ENCODE data around the gene POPDC2. TPM values are rescaled to one million over a fixed set of nuclear protein-coding genes. Genes with fewer than 3 reads are reported as not detected.

The POPDC2 gene
- total and polyA plus RNA-seq, 2 donors from 2014 or later, result 3.2 to 7.3 TPM

DNA sequence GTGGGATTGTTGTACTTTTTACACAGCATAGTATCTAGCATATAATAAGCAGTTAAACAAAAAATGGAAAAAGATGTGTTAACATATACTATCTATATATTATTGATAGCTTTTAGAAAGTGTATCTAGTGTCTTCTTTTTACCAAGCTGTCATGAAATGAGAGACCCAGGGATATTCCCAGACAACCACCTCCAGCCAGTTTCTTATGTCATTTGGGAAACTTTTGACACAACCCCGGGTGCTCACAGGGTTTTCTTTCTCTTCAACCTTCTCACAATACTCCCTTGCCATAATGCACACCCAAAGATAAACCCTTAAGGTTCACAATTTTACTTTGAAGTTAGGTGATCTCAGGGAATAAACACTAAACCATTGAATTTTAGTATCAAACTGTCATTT is 67.5 kb downstream of the POPDC2 start:
- Histone ChIP-seq H3K27me3 (ENCODE audit: control insufficient read depth, insufficient read depth, low read length) (no peaks in the 10 kb centered on the region), H3K9me3 (ENCODE audit: control insufficient read depth in 2 of 3, insufficient read depth in 1 of 3, low read length in 3 of 3) (no peaks in the 10 kb centered on the region), H3K27ac (ENCODE audit: low read depth in 2 of 2, low read length in 2 of 2) (no peak overlapping the region), H3K36me3 (ENCODE audit: control insufficient read depth in 2 of 3, insufficient read depth in 3 of 3, low read length in 3 of 3) (no peaks in the 10 kb centered on the region), H3K4me1 (ENCODE audit: control insufficient read depth in 2 of 3, insufficient read depth in 2 of 3, low read depth in 1 of 3, low read length in 3 of 3) (peaks cover 0 to 8% (median 6%) of the 10 kb centered on the region in 3 donors), H3K9ac (ENCODE audit: low read length in 3 of 3) (no peak overlapping the region), H3K4me3 (ENCODE audit: low read length in 3 of 3) (no peak overlapping the region)
- intact Hi-C loops (cut with DNase I), result no loop called here
- no peak for FAIRE-seq
- no peak for DNase-seq
- TF ChIP-seq, protein P1, sequence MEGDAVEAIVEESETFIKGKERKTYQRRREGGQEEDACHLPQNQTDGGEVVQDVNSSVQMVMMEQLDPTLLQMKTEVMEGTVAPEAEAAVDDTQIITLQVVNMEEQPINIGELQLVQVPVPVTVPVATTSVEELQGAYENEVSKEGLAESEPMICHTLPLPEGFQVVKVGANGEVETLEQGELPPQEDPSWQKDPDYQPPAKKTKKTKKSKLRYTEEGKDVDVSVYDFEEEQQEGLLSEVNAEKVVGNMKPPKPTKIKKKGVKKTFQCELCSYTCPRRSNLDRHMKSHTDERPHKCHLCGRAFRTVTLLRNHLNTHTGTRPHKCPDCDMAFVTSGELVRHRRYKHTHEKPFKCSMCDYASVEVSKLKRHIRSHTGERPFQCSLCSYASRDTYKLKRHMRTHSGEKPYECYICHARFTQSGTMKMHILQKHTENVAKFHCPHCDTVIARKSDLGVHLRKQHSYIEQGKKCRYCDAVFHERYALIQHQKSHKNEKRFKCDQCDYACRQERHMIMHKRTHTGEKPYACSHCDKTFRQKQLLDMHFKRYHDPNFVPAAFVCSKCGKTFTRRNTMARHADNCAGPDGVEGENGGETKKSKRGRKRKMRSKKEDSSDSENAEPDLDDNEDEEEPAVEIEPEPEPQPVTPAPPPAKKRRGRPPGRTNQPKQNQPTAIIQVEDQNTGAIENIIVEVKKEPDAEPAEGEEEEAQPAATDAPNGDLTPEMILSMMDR (IDR thresholded peaks at IDR 0.05; ENCODE audit: borderline replicate concordance, extremely low read depth, insufficient read depth), result no peak

Other genes with a start within 250 kb of the POPDC2 start
- gene TMEM39A, start 197.0 kb downstream of the POPDC2 start, total RNA-seq, result 37.0 TPM
- gene TMEM39A, start 197.0 kb downstream of the POPDC2 start, polyA plus RNA-seq (ENCODE audit: insufficient read depth, low read depth, low replicate concordance), result 7.0 TPM
- 17.8 TPM for gene POGLUT1, start 191.6 kb downstream of the POPDC2 start, total RNA-seq
- 7.6 TPM for gene POGLUT1, start 191.6 kb downstream of the POPDC2 start, polyA plus RNA-seq (ENCODE audit: insufficient read depth, low read depth, low replicate concordance)
- 114 TPM for gene TIMMDC1, start 162.0 kb downstream of the POPDC2 start, total RNA-seq
- gene TIMMDC1, start 162.0 kb downstream of the POPDC2 start, polyA plus RNA-seq (ENCODE audit: insufficient read depth, low read depth, low replicate concordance), result 169 TPM
- 1.2 TPM for gene CD80, start 101.0 kb downstream of the POPDC2 start, total RNA-seq
- not detected for gene CD80, start 101.0 kb downstream of the POPDC2 start, polyA plus RNA-seq (ENCODE audit: insufficient read depth, low read depth, low replicate concordance)
- 15.0 TPM for gene ADPRH, start 81.1 kb downstream of the POPDC2 start, total RNA-seq
- 5.2 TPM for gene ADPRH, start 81.1 kb downstream of the POPDC2 start, polyA plus RNA-seq (ENCODE audit: insufficient read depth, low read depth, low replicate concordance)
- 6.7 TPM for gene PLA1A, start 62.7 kb downstream of the POPDC2 start, total RNA-seq
- 10.1 TPM for gene PLA1A, start 62.7 kb downstream of the POPDC2 start, polyA plus RNA-seq (ENCODE audit: insufficient read depth, low read depth, low replicate concordance)
- 46.4 TPM for gene COX17, start 16.8 kb upstream of the POPDC2 start, total RNA-seq
- 218 TPM for gene COX17, start 16.8 kb upstream of the POPDC2 start, polyA plus RNA-seq (ENCODE audit: insufficient read depth, low read depth, low replicate concordance)
- 14.1 TPM for gene CFAP91, start 42.4 kb upstream of the POPDC2 start, total RNA-seq
- 4.7 TPM for gene CFAP91, start 42.4 kb upstream of the POPDC2 start, polyA plus RNA-seq (ENCODE audit: insufficient read depth, low read depth, low replicate concordance)
- 0.38 TPM for gene NR1I2, start 121.5 kb upstream of the POPDC2 start, total RNA-seq
- gene NR1I2, start 121.5 kb upstream of the POPDC2 start, polyA plus RNA-seq (ENCODE audit: insufficient read depth, low read depth, low replicate concordance), result 0.41 TPM

Measured in kidney (tissue), 14 donors.